Neural crest cell (in vitro differentiated cells): ENCODE measurements around the gene CMA1. TPM values are rescaled to one million over a fixed set of nuclear protein-coding genes. Genes with fewer than 3 reads are reported as not detected.
"Not testable (repeated sequence)": the region's sequence is repeated elsewhere in the genome, so short reads cannot be mapped to it uniquely, and the experiment has no call there.

Experiments
- DNase-seq: peaks from one replicate; pipeline ENCODE4 v3.0.0; 2021; ENCODE audit warnings: low read depth, mixed read lengths, low spot score
- H3K27ac Mint-ChIP-seq: one replicate; pipeline ENCODE4 v1.8.0; 2021; ENCODE audit warnings: mild to moderate bottlenecking, mixed read lengths; ENCODE audit not compliant: unreplicated experiment
- H3K27me3 Mint-ChIP-seq: 2 replicates; pipeline ENCODE4 v1.8.0; 2021; ENCODE audit warnings: low read depth, mild to moderate bottlenecking, mixed read lengths
- H3K36me3 Mint-ChIP-seq: 2 replicates; pipeline ENCODE4 v1.8.0; 2021; ENCODE audit warnings: low read depth, mild to moderate bottlenecking, mixed read lengths
- H3K4me1 Mint-ChIP-seq: 2 replicates; pipeline ENCODE4 v1.8.0; 2021; ENCODE audit warnings: mixed read lengths
- H3K4me3 Mint-ChIP-seq: one replicate; pipeline ENCODE4 v1.8.0; 2021; ENCODE audit warnings: mild to moderate bottlenecking, mixed read lengths
- H3K9me3 Mint-ChIP-seq: 2 replicates; pipeline ENCODE4 v1.8.0; 2021; ENCODE audit warnings: mixed read lengths
- long read RNA-seq: library from polyadenylated mRNA; unstranded; transcript quantifications from one replicate; pipeline ENCODE4 v2.0.0, GENCODE V29; 2020
- total RNA-seq: library from RNA; stranded (reverse); gene quantifications from 2 replicates; pipeline ENCODE4 v1.2.1, GENCODE V29; 2021
- TF ChIP-seq, protein P1 (sequence below): fragments of 200-600 bp; sonication (generic); conservative IDR thresholded peaks from 2 replicates; pipeline ENCODE4 v1.5.0; 2021; ENCODE audit warnings: antibody characterized with exemption, mild to moderate bottlenecking

Gene CMA1, protein sequence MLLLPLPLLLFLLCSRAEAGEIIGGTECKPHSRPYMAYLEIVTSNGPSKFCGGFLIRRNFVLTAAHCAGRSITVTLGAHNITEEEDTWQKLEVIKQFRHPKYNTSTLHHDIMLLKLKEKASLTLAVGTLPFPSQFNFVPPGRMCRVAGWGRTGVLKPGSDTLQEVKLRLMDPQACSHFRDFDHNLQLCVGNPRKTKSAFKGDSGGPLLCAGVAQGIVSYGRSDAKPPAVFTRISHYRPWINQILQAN
- total RNA-seq, result not detected in 2 replicates
- long read RNA-seq, result 0 reads

DNA sequence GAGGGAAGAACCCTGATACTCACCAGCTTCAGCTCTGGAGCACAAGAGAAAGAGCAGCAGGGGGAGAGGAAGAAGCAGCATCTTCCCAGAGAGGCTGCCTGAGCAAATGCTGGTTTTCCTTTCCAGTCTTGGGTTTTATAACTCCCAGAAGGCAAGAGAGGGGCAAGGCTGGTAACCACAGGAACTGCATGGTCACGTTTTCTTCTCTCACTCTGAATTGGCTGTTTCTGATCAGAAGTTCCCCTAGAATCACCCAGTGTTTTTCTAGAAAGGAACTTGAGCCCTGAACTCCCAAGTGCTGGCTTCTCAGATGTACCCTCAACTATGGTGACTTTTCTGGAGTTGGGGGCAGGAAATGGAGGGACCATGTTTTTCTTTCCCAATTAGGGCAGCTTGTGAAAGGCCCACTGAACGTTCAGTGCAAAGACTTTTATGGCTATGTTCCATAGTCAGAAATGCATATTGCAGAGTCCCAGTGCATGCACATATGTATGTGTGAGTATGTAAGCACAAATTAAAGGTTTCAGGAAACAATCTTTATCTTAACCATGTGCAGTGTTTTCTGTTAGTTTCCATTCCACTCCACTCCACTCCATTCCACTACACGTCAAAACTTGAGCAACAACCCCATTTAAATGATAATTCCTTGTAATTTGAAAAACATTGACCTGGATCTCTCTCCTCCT is at the start of gene CMA1:
TSS of gene CMA1 (minus strand) at position 111 of the 686 bp plus-strand sequence. CDS start at position 81, 30 bp downstream.
- no peak within 1 kb of the TSS for H3K27ac Mint-ChIP-seq
- peaks cover 52% of the 10 kb centered on the region for H3K27me3 Mint-ChIP-seq
- no peaks in the 10 kb centered on the region for H3K4me1 Mint-ChIP-seq
- DNase-seq, result no peak
- no peak within 1 kb of the TSS for H3K4me3 Mint-ChIP-seq
- TF ChIP-seq, protein P1, sequence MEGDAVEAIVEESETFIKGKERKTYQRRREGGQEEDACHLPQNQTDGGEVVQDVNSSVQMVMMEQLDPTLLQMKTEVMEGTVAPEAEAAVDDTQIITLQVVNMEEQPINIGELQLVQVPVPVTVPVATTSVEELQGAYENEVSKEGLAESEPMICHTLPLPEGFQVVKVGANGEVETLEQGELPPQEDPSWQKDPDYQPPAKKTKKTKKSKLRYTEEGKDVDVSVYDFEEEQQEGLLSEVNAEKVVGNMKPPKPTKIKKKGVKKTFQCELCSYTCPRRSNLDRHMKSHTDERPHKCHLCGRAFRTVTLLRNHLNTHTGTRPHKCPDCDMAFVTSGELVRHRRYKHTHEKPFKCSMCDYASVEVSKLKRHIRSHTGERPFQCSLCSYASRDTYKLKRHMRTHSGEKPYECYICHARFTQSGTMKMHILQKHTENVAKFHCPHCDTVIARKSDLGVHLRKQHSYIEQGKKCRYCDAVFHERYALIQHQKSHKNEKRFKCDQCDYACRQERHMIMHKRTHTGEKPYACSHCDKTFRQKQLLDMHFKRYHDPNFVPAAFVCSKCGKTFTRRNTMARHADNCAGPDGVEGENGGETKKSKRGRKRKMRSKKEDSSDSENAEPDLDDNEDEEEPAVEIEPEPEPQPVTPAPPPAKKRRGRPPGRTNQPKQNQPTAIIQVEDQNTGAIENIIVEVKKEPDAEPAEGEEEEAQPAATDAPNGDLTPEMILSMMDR, result no peak
- H3K9me3 Mint-ChIP-seq, result no peaks in the 10 kb centered on the region
- H3K36me3 Mint-ChIP-seq, result no peaks in the 10 kb centered on the region

DNA sequence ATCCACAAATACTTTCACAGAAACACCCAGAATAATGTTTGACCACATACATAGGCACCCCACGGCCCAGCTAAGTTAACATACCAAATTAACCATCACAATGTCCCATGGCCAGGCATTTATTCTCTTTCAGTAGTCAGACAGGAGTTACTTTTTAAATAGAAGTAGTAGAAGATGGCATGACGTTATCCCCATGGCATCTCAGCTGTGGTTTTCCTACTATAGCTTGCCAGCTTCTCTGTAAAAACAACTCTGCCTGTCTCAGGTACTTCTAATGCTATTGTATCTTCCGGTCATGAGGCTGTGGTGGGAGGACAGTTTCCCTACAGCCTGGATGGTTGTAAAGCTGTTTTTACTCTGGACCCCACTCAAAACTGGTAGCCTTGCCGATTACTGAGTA is 48.7 kb upstream of the CMA1 start:
- Mint-ChIP-seq H3K9me3 (peaks cover 12% of the 10 kb centered on the region), H3K36me3 (no peaks in the 10 kb centered on the region), H3K4me1 (no peaks in the 10 kb centered on the region), H3K27me3 (peaks cover 20% of the 10 kb centered on the region), H3K4me3 (no peak overlapping the region), H3K27ac (no peak overlapping the region)
- TF ChIP-seq, protein P1, result no peak
- DNase-seq, result no peak

DNA sequence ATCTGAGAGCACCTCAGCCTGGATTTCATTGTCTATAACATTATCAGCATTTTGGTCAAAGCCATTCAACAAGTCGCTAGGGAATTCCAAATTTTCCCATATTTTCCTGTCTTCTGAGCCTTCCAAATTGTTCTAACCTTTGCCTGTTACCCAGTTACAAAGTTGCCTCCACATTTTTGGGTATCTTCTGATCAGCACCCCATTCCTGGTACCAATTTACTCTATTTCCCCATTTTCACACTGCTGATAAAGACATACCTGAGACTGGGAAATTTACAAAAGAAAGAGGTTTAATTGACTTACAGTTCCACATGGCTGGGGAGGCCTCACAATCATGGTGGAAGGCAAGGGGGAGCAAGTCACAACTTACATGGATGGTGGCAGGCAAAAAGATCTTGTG is 41.0 kb upstream of the CMA1 start:
- H3K9me3 Mint-ChIP-seq, result peaks cover 19% of the 10 kb centered on the region
- H3K4me1 Mint-ChIP-seq, H3K36me3 Mint-ChIP-seq, H3K27ac Mint-ChIP-seq, H3K4me3 Mint-ChIP-seq, DNase-seq, H3K27me3 Mint-ChIP-seq: not testable (repeated sequence)

DNA sequence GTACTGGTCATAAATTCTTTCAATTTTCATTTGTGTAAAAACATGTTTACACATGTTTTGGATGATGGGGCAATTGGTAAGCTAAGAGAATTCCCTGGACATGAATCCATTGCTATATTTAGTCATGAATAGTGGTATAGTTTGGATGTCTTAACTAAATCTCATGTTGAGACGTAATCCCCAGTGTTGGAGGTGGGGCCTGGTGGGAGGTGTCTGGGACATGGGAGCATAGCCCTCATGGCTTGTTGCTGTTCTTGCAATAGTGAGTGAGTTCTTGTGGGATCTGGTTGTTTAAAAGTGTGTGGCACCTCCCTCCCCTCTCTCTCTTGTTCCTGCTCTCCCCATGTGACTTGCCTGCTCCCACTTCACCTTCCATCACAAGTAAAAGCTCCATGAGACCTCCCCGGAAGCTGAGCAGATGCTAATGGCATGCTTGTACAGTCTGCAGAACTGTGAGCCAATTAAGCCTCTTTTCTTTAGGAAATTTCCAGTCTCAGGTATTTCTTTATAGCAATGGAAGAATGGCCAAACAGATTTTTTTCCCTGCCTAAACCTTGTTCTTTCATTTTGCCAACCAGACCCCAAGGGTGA is 34.4 kb upstream of the CMA1 start:
- no peak for DNase-seq
- Mint-ChIP-seq H3K4me1 (no peaks in the 10 kb centered on the region), H3K27me3 (peaks cover 49% of the 10 kb centered on the region), H3K9me3 (peaks cover 6% of the 10 kb centered on the region), H3K27ac (no peak overlapping the region), H3K36me3 (no peaks in the 10 kb centered on the region), H3K4me3 (no peak overlapping the region)
- TF ChIP-seq, protein P1, result no peak

DNA sequence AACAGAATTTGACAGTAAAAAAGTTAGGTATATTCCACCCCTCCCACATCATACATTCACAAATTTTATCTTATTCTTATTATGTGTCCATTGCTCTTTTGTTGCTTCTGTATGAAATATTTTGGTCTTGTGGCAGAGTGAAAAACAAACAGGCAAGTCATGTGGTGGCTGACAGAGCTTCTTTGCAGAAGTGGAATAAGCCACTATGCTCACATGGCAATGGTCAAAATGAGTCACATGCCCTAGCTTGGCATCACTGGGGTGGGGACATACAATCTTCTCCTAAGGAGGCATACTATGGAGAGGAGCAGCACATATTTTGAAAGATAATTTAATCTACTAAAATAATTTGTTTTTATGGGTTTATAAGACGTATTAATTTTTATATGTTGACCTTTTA is 27.7 kb upstream of the CMA1 start:
- H3K36me3 Mint-ChIP-seq, result no peaks in the 10 kb centered on the region
- peaks cover 45% of the 10 kb centered on the region for H3K27me3 Mint-ChIP-seq
- TF ChIP-seq, protein P1, result no peak
- peaks cover 9% of the 10 kb centered on the region for H3K9me3 Mint-ChIP-seq
- H3K27ac Mint-ChIP-seq, result no peak overlapping the region
- H3K4me3 Mint-ChIP-seq, result no peak overlapping the region
- no peaks in the 10 kb centered on the region for H3K4me1 Mint-ChIP-seq
- no peak for DNase-seq

DNA sequence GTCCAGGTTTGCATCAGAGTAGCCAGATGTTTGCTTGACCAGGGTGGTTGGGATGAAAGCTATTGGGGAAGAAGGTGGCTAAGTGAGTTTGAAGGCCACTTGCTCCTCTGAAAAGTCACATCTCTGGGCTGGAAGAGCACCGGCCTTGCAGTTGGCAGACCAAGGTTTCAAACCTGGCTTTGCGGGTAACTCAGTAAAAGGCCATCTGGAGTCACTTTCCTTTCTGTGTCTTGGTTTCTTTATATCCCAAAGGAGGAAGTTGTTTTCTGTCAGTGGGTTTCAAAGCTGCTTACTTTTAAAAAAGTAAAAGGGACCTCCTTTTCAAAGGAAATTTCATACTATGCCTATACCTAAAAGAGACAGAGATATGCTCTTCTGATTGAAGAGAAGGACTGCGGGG is 26.2 kb upstream of the CMA1 start:
- no peak overlapping the region for H3K4me3 Mint-ChIP-seq
- TF ChIP-seq, protein P1, result no peak
- peaks cover 9% of the 10 kb centered on the region for H3K9me3 Mint-ChIP-seq

DNA sequence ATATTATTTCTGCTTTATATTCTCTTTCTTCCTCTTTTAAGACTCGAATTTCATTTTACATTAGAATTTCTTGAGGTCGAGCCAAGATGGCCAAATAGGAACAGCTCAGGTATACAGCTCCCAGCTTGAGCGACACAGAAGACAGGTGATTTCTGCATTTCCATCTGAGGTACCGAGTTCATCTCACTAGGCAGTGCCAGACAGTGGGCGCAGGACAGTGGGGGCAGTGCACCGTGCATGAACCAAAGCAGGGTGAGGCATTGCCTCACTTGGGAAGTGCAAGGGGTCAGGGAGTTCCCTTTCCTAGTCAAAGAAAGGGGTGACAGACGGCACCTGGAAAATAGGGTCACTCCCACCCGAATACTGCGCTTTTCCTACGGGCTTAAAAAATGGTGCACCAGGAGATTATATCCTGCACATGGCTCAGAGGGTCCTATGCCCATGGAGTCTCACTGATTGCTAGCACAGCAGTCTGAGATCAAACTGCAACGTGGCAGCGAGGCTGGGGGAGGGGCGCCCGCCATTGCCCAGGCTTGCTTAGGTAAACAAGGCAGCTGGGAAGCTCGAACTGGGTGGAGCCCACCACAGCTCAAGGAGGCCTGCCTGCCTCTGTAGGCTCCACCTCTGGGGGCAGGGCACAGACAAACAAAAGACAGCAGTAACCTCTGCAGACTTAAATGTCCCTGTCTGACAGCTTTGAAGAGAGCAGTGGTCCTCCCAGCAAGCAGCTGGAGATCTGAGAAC is 18.0 kb upstream of the CMA1 start:
- not testable (repeated sequence) for H3K27ac Mint-ChIP-seq, H3K9me3 Mint-ChIP-seq, H3K4me3 Mint-ChIP-seq, H3K4me1 Mint-ChIP-seq, DNase-seq, H3K36me3 Mint-ChIP-seq
- peaks cover 35% of the 10 kb centered on the region for H3K27me3 Mint-ChIP-seq

More for the DNA sequence above, 26.2 kb upstream of the CMA1 start:
- Mint-ChIP-seq H3K36me3 (no peaks in the 10 kb centered on the region), H3K27ac (no peak overlapping the region), H3K27me3 (peaks cover 34% of the 10 kb centered on the region), H3K4me1 (no peaks in the 10 kb centered on the region)
- DNase-seq, result no peak
